Chondrocyte (in vitro differentiated cells): Measurements from ENCODE around the gene S1PR2. TPM values are rescaled to one million over a fixed set of nuclear protein-coding genes. Genes with fewer than 3 reads are reported as not detected.

Source experiments
- DNase-seq: peaks from one replicate; pipeline ENCODE4 v3.0.0; 2021; ENCODE audit warnings: mixed read lengths, low spot score
- H3K27ac Mint-ChIP-seq: one replicate; pipeline ENCODE4 v1.8.0; 2021; ENCODE audit warnings: mild to moderate bottlenecking, moderate library complexity, mixed read lengths; ENCODE audit not compliant: unreplicated experiment
- H3K27me3 Mint-ChIP-seq: 2 replicates; pipeline ENCODE4 v1.8.0; 2021; ENCODE audit warnings: low read depth, mixed read lengths
- H3K36me3 Mint-ChIP-seq: 2 replicates; pipeline ENCODE4 v1.8.0; 2021; ENCODE audit warnings: low read depth, mixed read lengths
- H3K4me1 Mint-ChIP-seq: 2 replicates; pipeline ENCODE4 v1.8.0; 2021; ENCODE audit warnings: low read depth, mild to moderate bottlenecking, mixed read lengths
- H3K4me3 Mint-ChIP-seq: one replicate; pipeline ENCODE4 v1.8.0; 2021; ENCODE audit warnings: mild to moderate bottlenecking, moderate library complexity, mixed read lengths; ENCODE audit not compliant: unreplicated experiment
- H3K9me3 Mint-ChIP-seq: 2 replicates; pipeline ENCODE4 v1.8.0; 2021; ENCODE audit warnings: low read depth, mixed read lengths
- total RNA-seq: library from RNA; stranded (reverse); gene quantifications from 3 replicates; pipeline ENCODE4 v1.2.1, GENCODE V29; 2021
- TF ChIP-seq, protein P1 (sequence below): fragments of 200-600 bp; sonication (generic); IDR thresholded peaks from 2 replicates; pipeline ENCODE4 v1.5.0; 2021; ENCODE audit warnings: antibody characterized with exemption, mild to moderate bottlenecking, moderate library complexity

The S1PR2 gene
- total RNA-seq, 1 donor from 2014 or later = 12.0 TPM

DNA sequence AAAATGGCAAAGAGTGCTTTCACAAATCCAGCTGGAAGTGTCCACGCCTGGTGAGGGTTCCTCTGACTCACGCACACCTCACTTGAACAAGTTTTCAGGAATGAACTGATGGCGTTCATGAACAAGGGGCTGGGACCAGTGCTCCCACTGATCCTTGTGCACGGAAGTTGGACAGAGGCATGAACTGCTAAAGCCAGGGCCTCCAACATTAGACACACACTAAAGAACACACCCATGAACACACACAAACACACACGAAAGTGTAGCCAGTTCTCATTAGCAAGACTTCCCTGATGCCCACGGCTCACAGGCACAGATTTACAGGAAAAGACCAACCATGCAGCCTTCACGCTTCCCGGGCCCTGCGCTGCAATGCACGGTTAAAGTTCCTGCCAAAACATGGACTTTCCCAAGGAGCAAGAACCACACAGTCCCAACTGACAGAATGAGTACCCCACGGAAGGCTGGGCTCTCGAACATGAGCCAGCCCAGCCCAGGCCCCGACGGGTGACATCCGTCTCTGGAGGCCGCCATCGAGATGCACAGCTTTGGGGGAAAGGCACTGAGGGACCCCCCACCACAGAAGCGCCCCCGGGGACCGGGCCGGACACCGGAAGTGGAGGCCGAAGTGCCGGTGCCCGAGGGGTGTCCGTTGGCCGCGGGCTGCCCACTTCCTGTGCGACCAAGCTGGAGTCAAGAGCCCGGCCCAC is 37.2 kb downstream of the S1PR2 start:
- Mint-ChIP-seq H3K4me3 (peak overlapping the region; percentile 83), H3K27me3 (no peaks in the 10 kb centered on the region), H3K36me3 (no peaks in the 10 kb centered on the region), H3K27ac (peak overlapping the region; percentile 83), H3K9me3 (no peaks in the 10 kb centered on the region), H3K4me1 (peaks cover 19% of the 10 kb centered on the region)
- TF ChIP-seq, protein P1, sequence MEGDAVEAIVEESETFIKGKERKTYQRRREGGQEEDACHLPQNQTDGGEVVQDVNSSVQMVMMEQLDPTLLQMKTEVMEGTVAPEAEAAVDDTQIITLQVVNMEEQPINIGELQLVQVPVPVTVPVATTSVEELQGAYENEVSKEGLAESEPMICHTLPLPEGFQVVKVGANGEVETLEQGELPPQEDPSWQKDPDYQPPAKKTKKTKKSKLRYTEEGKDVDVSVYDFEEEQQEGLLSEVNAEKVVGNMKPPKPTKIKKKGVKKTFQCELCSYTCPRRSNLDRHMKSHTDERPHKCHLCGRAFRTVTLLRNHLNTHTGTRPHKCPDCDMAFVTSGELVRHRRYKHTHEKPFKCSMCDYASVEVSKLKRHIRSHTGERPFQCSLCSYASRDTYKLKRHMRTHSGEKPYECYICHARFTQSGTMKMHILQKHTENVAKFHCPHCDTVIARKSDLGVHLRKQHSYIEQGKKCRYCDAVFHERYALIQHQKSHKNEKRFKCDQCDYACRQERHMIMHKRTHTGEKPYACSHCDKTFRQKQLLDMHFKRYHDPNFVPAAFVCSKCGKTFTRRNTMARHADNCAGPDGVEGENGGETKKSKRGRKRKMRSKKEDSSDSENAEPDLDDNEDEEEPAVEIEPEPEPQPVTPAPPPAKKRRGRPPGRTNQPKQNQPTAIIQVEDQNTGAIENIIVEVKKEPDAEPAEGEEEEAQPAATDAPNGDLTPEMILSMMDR = no peak
- DNase-seq = peak; percentile 93

DNA sequence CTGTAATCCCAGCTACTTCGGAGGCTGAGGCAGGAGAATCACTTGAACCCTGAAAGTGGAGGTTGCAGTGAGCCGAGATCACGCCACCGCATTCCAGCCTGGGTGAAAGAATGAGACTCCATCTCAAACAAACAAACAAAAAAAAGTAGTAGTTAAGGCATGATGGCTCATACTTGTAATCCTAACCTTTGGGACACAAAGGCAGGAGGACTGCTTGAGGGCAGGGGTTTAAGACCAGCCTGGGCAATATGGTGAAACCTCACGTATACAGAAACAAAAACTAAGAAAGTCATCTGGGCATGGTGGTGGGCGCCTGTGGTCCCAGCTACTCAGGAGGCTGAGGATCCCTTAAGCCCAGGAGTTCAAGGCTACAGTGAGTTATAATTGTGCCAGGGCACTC is 38.2 kb downstream of the S1PR2 start:
- Mint-ChIP-seq H3K36me3 (no peaks in the 10 kb centered on the region), H3K4me1 (peaks cover 22% of the 10 kb centered on the region), H3K27ac (no peak overlapping the region), H3K9me3 (no peaks in the 10 kb centered on the region), H3K27me3 (no peaks in the 10 kb centered on the region), H3K4me3 (no peak overlapping the region)
- DNase-seq = no peak
- TF ChIP-seq, protein P1 = no peak

DNA sequence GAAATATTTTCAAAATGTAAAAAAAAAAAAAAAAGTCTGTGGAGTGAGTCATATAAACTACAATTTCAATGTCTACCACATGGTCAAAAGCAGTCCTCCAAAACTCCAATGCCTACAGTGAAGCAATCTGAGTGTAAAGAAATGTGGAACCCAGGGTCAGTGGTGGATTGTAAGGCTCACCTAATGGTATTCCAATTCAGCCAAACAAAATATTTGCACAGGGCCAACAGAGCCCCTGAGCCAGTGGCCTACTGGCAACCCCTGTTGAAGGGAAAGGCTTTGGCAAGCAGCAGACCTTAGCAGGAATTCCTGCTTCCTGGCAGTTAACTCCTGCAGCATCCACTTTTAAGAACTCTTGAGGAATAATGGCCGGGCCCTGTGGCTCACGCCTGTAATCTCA is 39.8 kb downstream of the S1PR2 start:
- TF ChIP-seq, protein P1 = no peak
- no peaks in the 10 kb centered on the region for H3K36me3 Mint-ChIP-seq
- no peaks in the 10 kb centered on the region for H3K9me3 Mint-ChIP-seq
- no peaks in the 10 kb centered on the region for H3K27me3 Mint-ChIP-seq
- no peak for DNase-seq
- no peak overlapping the region for H3K4me3 Mint-ChIP-seq
- H3K4me1 Mint-ChIP-seq = peaks cover 25% of the 10 kb centered on the region
- no peak overlapping the region for H3K27ac Mint-ChIP-seq

DNA sequence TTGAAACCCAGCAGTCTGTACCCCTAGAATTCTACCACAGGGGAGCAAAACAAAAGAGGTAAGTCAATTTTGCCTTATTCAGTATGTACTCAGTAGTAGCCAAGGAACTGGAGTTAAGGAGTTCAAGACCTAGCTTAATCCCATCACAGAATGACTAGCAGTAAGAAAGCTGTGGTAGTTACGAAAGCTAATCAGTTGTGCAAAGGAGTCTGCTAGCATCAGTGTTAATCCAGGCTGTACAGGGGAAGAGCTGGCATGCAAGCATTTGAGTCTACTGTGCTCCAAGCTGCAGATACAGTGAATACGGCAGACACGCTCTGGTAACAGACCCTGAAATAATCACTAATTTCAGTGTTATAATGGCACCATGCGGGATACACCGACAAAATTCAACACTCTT is 41.1 kb downstream of the S1PR2 start:
- DNase-seq = no peak

DNA sequence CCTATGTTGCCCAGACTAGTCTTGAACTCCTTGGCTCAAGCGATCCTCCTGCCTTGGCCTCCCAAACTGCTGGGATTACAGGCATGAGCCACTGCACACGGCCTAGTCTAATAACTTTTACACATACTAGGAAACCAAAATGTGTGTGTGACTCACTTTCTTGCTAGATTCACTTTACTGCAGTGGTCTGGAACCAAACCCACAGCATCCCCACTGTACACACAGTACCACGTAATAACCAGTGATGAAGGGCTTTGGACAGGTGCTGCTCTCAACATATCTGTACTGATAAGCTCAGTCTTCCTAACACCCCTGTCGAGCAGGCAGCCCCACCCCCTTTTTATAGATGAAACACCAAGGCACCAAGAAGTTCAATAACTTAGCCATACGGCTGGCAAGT is 41.5 kb downstream of the S1PR2 start:
- Mint-ChIP-seq H3K27me3 (no peaks in the 10 kb centered on the region), H3K4me1 (peaks cover 25% of the 10 kb centered on the region), H3K36me3 (no peaks in the 10 kb centered on the region), H3K27ac (no peak overlapping the region), H3K4me3 (no peak overlapping the region), H3K9me3 (no peaks in the 10 kb centered on the region)
- DNase-seq = no peak
- TF ChIP-seq, protein P1 = no peak

More for the DNA sequence above, 41.1 kb downstream of the S1PR2 start:
- Mint-ChIP-seq H3K27ac (no peak overlapping the region), H3K27me3 (no peaks in the 10 kb centered on the region), H3K9me3 (no peaks in the 10 kb centered on the region), H3K36me3 (no peaks in the 10 kb centered on the region), H3K4me3 (no peak overlapping the region), H3K4me1 (peaks cover 25% of the 10 kb centered on the region)
- TF ChIP-seq, protein P1 = no peak
